HCT116 (cell line): ENCODE results near the gene FMN1. TPM values are rescaled to one million over a fixed set of nuclear protein-coding genes. Genes with fewer than 3 reads are reported as not detected.

Source experiments
- ATAC-seq: fragments of 200-7000 bp; cut with Tn5 transposase; 2 replicates; pipeline ENCODE4 v1.9.1; 2020; ENCODE audit warnings: mild to moderate bottlenecking, moderate library complexity
- BruUV-seq: library from RNA; stranded (reverse); fragments of 400-500 nt; replicated peaks from 2 replicates; lab custom pipeline; 2021; lab: Mats Ljungman, UMichigan
- CTCF ChIA-PET: fragments of 300-600 bp; sonication (Branson Sonifier 250); formaldehyde crosslinking; loops from one replicate; lab custom pipeline; 2021; ENCODE audit warnings: antibody characterized with exemption; lab: Charles Lee
- POLR2A ChIA-PET: fragments of 300-600, 350-600 bp; sonication (Branson Sonifier 250); formaldehyde crosslinking; loops from one replicate; lab custom pipeline; 2021; ENCODE audit warnings: antibody characterized with exemption; lab: Charles Lee
- RAD21 ChIA-PET, 2 experiments: fragments of 300-600 bp; sonication (Branson Sonifier 250); formaldehyde crosslinking; loops; one replicate each; lab custom pipeline; 2023; ENCODE audit warnings: low total read pairs in 2 of 2; ENCODE audit not compliant: uncharacterized antibody in 2 of 2, unreplicated experiment in 2 of 2, low non-redundant PET in 1 of 2; lab: Charles Lee
- DNase-seq: peaks from one replicate; pipeline ENCODE4 v3.0.0-alpha.2; 2010; ENCODE audit warnings: low read depth, low spot score
- H2AFZ ChIP-seq: fragments of 200-600 bp; shearing (Covaris generic), sonication (generic); 2 replicates; pipeline ENCODE4 v1.6.1; 2017; ENCODE audit warnings: low read depth, mixed run types, mixed read lengths, antibody characterized with exemption, low read length; ENCODE audit not compliant: poor library complexity, severe bottlenecking
- H3K27ac ChIP-seq: 2 replicates; pipeline ENCODE4 v1.5.1; 2012; ENCODE audit warnings: low read depth, low read length
- H3K27me3 ChIP-seq: fragments of 200-600 bp; sonication (generic); 2 replicates; pipeline ENCODE4 v1.6.1; 2016; ENCODE audit warnings: mixed run types, low read length, mixed read lengths; ENCODE audit not compliant: insufficient read depth
- H3K36me3 ChIP-seq, 2 experiments: fragments of 200-500 bp in 1 of 2; fragments of 200-600 bp in 1 of 2; sonication (Bioruptor generic) in 1 of 2; sonication (generic) in 1 of 2; 2 replicates each; pipeline versions ENCODE4 v1.5.1 to v1.6.1; 2014 to 2016; ENCODE audit warnings: low read length in 2 of 2, inconsistent platforms in 1 of 2, mixed read lengths in 1 of 2, mixed run types in 1 of 2; ENCODE audit not compliant: insufficient read depth in 2 of 2, control insufficient read depth in 1 of 2
- H3K4me1 ChIP-seq, 2 experiments: fragments of 200-600 bp in 1 of 2; sonication (generic) in 1 of 2; 2 replicates each; pipeline versions ENCODE4 v1.5.1 to v1.6.1; 2012 to 2017; ENCODE audit warnings: low read length in 2 of 2, inconsistent platforms in 1 of 2, mild to moderate bottlenecking in 1 of 2, mixed read lengths in 1 of 2, mixed run types in 1 of 2, moderate library complexity in 1 of 2; ENCODE audit not compliant: insufficient read depth in 2 of 2, control insufficient read depth in 1 of 2
- H3K4me2 ChIP-seq: fragments of 200-600 bp; sonication (generic); 2 replicates; pipeline ENCODE4 v1.6.1; 2017; ENCODE audit warnings: mixed run types, low read length, mixed read lengths
- H3K4me3 ChIP-seq, 2 experiments: fragments of 200-600 bp in 1 of 2; sonication (generic) in 1 of 2; replicated peaks in 1 of 2; 2 replicates each; pipeline ENCODE4 v1.5.1; 2011 to 2016; ENCODE audit warnings: low read length in 2 of 2, control low read depth in 1 of 2, low read depth in 1 of 2, mild to moderate bottlenecking in 1 of 2, mixed read lengths in 1 of 2, mixed run types in 1 of 2
- H3K79me2 ChIP-seq: fragments of 200-600 bp; sonication (generic); 2 replicates; pipeline ENCODE4 v1.6.1; 2017; ENCODE audit warnings: mild to moderate bottlenecking, mixed run types, low read length, moderate library complexity, mixed read lengths; ENCODE audit not compliant: insufficient read depth
- H3K9ac ChIP-seq: fragments of 200-600 bp; sonication (generic); 2 replicates; pipeline ENCODE4 v1.6.1; 2016; ENCODE audit warnings: low read length, mixed read lengths
- H3K9me2 ChIP-seq: fragments of 200-600 bp; sonication (generic), shearing (Covaris generic); 2 replicates; pipeline ENCODE4 v1.6.1; 2017; ENCODE audit warnings: mixed run types, mild to moderate bottlenecking, moderate library complexity; ENCODE audit not compliant: insufficient read depth
- H3K9me3 ChIP-seq, 2 experiments: fragments of 200-500 bp in 1 of 2; fragments of 200-600 bp in 1 of 2; sonication (Bioruptor generic) in 1 of 2; sonication (generic) in 1 of 2; 2 replicates each; pipeline ENCODE4 v1.6.1; 2014 to 2017; ENCODE audit warnings: low read length in 2 of 2, mixed read lengths in 2 of 2, inconsistent platforms in 1 of 2, low read depth in 1 of 2, mild to moderate bottlenecking in 1 of 2, mixed run types in 1 of 2, moderate library complexity in 1 of 2; ENCODE audit not compliant: control insufficient read depth in 1 of 2, insufficient read depth in 1 of 2
- H4K20me1 ChIP-seq: fragments of 200-600 bp; sonication (generic), shearing (Covaris generic); 2 replicates; pipeline ENCODE4 v1.6.1; 2017; ENCODE audit warnings: mixed run types, mild to moderate bottlenecking, moderate library complexity; ENCODE audit not compliant: insufficient read depth
- EGR1 ChIP-seq: IDR thresholded peaks from 2 replicates; pipeline ENCODE4 v1.6.1; 2012; ENCODE audit warnings: low read depth
- ELF1 ChIP-seq: IDR thresholded peaks from 2 replicates; pipeline ENCODE4 v1.6.1; 2012; ENCODE audit warnings: low read depth, borderline replicate concordance
- EZH2 ChIP-seq: fragments of 200-600 bp; sonication (generic); IDR thresholded peaks from 2 replicates; pipeline ENCODE4 v1.6.1; 2017; ENCODE audit warnings: antibody characterized with exemption, mixed run types
- JUND ChIP-seq: IDR thresholded peaks from 2 replicates; pipeline ENCODE4 v1.6.1; 2012
- POLR2A ChIP-seq: IDR thresholded peaks from 2 replicates; pipeline ENCODE4 v1.7.0; 2011; ENCODE audit warnings: borderline replicate concordance; ENCODE audit not compliant: insufficient read depth, insufficient read length; ENCODE audit errors: extremely low read depth
- RAD21 ChIP-seq: IDR thresholded peaks from 2 replicates; pipeline ENCODE4 v1.6.1; 2012; ENCODE audit warnings: low read depth, mild to moderate bottlenecking
- REST ChIP-seq: IDR thresholded peaks from 2 replicates; pipeline ENCODE4 v1.6.1; 2012; ENCODE audit warnings: low read depth
- SRF ChIP-seq: IDR thresholded peaks from 2 replicates; pipeline ENCODE4 v1.6.1; 2012; ENCODE audit warnings: low read depth
- TCF7L2 ChIP-seq: IDR thresholded peaks from 2 replicates; pipeline ENCODE4 v1.7.0; 2011; ENCODE audit warnings: borderline replicate concordance, inconsistent platforms; ENCODE audit not compliant: insufficient read depth, insufficient read length; ENCODE audit errors: extremely low read depth
- ZFX ChIP-seq: fragments of 450-650 bp; IDR thresholded peaks from 2 replicates; pipeline ENCODE4 v1.6.1; 2017
- ZNF274 ChIP-seq: fragments of 200-500 bp; sonication (Bioruptor generic); IDR thresholded peaks from 2 replicates; pipeline ENCODE4 v1.6.1; 2014; ENCODE audit warnings: mild to moderate bottlenecking, low read depth, low read length, inconsistent platforms
- intact Hi-C: fragments of 100-400 bp; cut with micrococcal nuclease; formaldehyde crosslinking; loops from 2 replicates; pipeline ENCODE4 v1.10.0; 2022
- total RNA-seq: library from RNA; stranded (reverse); gene quantifications from one replicate; pipeline ENCODE4 v1.2.1, GENCODE V29; 2021; ENCODE audit not compliant: unreplicated experiment
- TF ChIP-seq, protein P1 (sequence below): IDR thresholded peaks from 2 replicates; pipeline ENCODE4 v1.6.1; 2011; ENCODE audit warnings: mild to moderate bottlenecking, low read length, moderate library complexity; ENCODE audit not compliant: insufficient replicate concordance; ENCODE audit errors: extremely low read depth
- TF ChIP-seq, protein P2 (sequence below): IDR thresholded peaks from 2 replicates; pipeline ENCODE4 v1.6.1; 2012

Gene FMN1
- total RNA-seq, 1 experiment from 2014 or later, result 0.39 TPM

DNA sequence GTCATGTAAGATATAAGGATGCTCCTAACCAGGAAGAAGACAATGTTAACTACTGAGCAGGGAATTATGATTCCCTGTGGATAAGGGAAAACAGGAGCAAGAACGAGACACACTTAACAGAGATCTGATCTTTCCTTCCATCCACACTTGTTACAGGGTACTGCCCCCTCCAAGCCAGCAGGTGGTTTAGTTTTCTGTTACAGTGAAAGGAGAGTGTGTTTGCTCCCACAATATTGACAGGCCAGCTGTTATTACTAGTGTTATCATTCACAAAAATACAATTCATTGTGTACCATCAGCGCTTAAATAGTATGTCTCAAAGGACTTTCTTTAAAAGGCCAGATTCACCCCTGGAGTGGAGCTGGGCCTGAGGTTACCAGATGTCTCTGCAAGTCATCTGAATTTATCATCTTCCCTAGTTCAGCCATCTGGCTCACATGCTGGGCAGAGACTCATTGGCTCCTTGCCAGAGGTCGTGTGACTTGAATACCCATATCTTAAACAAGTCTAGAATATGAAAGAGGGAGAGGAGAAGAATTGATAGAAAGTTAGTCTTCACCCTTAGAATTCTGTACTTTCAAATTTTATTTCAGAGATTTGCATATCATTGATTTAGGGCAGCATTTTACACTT is 16.8 kb upstream of the FMN1 start:
- Histone ChIP-seq H3K4me2 (no peak overlapping the region), H3K27ac (no peak overlapping the region), H3K4me3 (no peak overlapping the region), H3K9me3 (no peaks in the 10 kb centered on the region), H3K9ac (no peak overlapping the region), H3K27me3 (no peaks in the 10 kb centered on the region), H3K36me3 (no peaks in the 10 kb centered on the region), H2AFZ (no peak overlapping the region), H3K4me1 (peaks cover 0 to 7% of the 10 kb centered on the region in 2 experiments; a peak in 2 of 4 replicates), H3K79me2 (no peaks in the 10 kb centered on the region), H4K20me1 (no peaks in the 10 kb centered on the region), H3K9me2 (no peaks in the 10 kb centered on the region)
- no peak for ATAC-seq
- BruUV-seq, result no TSS peak
- RAD21 ChIA-PET, result no interaction called here
- intact Hi-C loops, result no loop called here
- POLR2A ChIA-PET, result no interaction called here
- no peak for TF ChIP-seq TCF7L2
- TF ChIP-seq, protein P1, sequence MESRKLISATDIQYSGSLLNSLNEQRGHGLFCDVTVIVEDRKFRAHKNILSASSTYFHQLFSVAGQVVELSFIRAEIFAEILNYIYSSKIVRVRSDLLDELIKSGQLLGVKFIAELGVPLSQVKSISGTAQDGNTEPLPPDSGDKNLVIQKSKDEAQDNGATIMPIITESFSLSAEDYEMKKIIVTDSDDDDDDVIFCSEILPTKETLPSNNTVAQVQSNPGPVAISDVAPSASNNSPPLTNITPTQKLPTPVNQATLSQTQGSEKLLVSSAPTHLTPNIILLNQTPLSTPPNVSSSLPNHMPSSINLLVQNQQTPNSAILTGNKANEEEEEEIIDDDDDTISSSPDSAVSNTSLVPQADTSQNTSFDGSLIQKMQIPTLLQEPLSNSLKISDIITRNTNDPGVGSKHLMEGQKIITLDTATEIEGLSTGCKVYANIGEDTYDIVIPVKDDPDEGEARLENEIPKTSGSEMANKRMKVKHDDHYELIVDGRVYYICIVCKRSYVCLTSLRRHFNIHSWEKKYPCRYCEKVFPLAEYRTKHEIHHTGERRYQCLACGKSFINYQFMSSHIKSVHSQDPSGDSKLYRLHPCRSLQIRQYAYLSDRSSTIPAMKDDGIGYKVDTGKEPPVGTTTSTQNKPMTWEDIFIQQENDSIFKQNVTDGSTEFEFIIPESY, result no peak
- no peak for TF ChIP-seq ZNF274
- no peak for TF ChIP-seq REST
- TF ChIP-seq ELF1, result no peak
- no peak for TF ChIP-seq SRF
- no peak for TF ChIP-seq ZFX
- no peak for TF ChIP-seq JUND
- no peak for TF ChIP-seq EGR1
- TF ChIP-seq EZH2, result no peak
- no peak for TF ChIP-seq POLR2A
- TF ChIP-seq RAD21, result no peak
- TF ChIP-seq, protein P2, sequence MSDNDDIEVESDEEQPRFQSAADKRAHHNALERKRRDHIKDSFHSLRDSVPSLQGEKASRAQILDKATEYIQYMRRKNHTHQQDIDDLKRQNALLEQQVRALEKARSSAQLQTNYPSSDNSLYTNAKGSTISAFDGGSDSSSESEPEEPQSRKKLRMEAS, result no peak
- no peak for DNase-seq
- CTCF ChIA-PET, result no interaction called here
